Kidney (tissue), 14 donors: ENCODE data around the gene RPLP2. TPM values are rescaled to one million over a fixed set of nuclear protein-coding genes. Genes with fewer than 3 reads are reported as not detected.

Source experiments
- DNase-seq, 5 donors: peaks; one replicate each; pipeline ENCODE4 v3.0.0-alpha.2; 2013 to 2020
- FAIRE-seq: peaks from 2 replicates; lab custom pipeline; 2012; peaks lifted over from hg19 to GRCh38; lab: Jason Lieb, UNC
- H3K27ac ChIP-seq, 2 donors: one replicate each; pipeline ENCODE4 v1.7.0; 2013; ENCODE audit warnings: low read depth in 2 of 2, low read length in 2 of 2, inconsistent platforms in 1 of 2
- H3K27me3 ChIP-seq: one replicate; pipeline ENCODE4 v1.7.1; 2013; ENCODE audit warnings: low read length, inconsistent platforms; ENCODE audit not compliant: control insufficient read depth, insufficient read depth
- H3K36me3 ChIP-seq, 3 donors: one replicate each; pipeline versions ENCODE4 v1.7.0 to v1.7.1; 2013; ENCODE audit warnings: low read length in 3 of 3, control low read depth in 1 of 3, inconsistent platforms in 1 of 3; ENCODE audit not compliant: insufficient read depth in 3 of 3, control insufficient read depth in 2 of 3
- H3K4me1 ChIP-seq, 3 donors: one replicate each; pipeline versions ENCODE4 v1.7.0 to v1.7.1; 2013; ENCODE audit warnings: low read length in 3 of 3, inconsistent platforms in 1 of 3, low read depth in 1 of 3; ENCODE audit not compliant: control insufficient read depth in 2 of 3, insufficient read depth in 2 of 3
- H3K4me3 ChIP-seq, 3 donors: one replicate each; pipeline versions ENCODE4 v1.7.0 to v1.8.1; 2013; ENCODE audit warnings: low read length in 3 of 3, control low read depth in 1 of 3, inconsistent platforms in 1 of 3
- H3K9ac ChIP-seq, 3 donors: one replicate each; pipeline versions ENCODE4 v1.7.0 to v1.7.1; 2013; ENCODE audit warnings: low read length in 3 of 3, control low read depth in 1 of 3, inconsistent platforms in 1 of 3
- H3K9me3 ChIP-seq, 3 donors: one replicate each; pipeline versions ENCODE4 v1.7.0 to v1.7.1; 2013; ENCODE audit warnings: low read length in 3 of 3, control low read depth in 1 of 3, inconsistent platforms in 1 of 3; ENCODE audit not compliant: control insufficient read depth in 2 of 3, insufficient read depth in 1 of 3
- intact Hi-C: fragments of 100-400 bp; cut with DNase I; formaldehyde crosslinking; loops from one replicate; pipeline ENCODE4 v1.11.1; 2022
- polyA plus RNA-seq: library from polyadenylated mRNA; stranded (reverse); fragments of 350-450 nt; fragmentation: Illumina TruSeq; extraction: RNeasy Lipid Tissue Mini Kit (QIAGEN cat#74804); gene quantifications from one replicate; pipeline ENCODE4 v1.2.3, GENCODE V29; 2014; ENCODE audit warnings: low read depth, low replicate concordance; ENCODE audit not compliant: insufficient read depth
- total RNA-seq: library from RNA; stranded (reverse); fragmentation: NEBNext Ultra II Directional; extraction: Animal tissue kit (Norgen Biotek cat#: 25700); gene quantifications from one replicate; pipeline ENCODE4 v1.2.1, GENCODE V29; 2021
- TF ChIP-seq, protein P1 (sequence below): IDR thresholded peaks from 3 replicates; pipeline ENCODE4 v1.5.1; 2012; ENCODE audit warnings: mild to moderate bottlenecking, moderate library complexity, borderline replicate concordance; ENCODE audit not compliant: insufficient read depth; ENCODE audit errors: extremely low read depth
- donor health status: control.
- donor health status: control.
- donor health status: control.
- donor health status: control.
- donor health status: control.
- donor health status: DM: yes; HTN: yes; CAD: no.
- donor health status: Normal renal cell carcinoma (clear cell type).

Gene RPLP2
- total and polyA plus RNA-seq, 2 donors from 2014 or later: 1,544 to 1,997 TPM

DNA sequence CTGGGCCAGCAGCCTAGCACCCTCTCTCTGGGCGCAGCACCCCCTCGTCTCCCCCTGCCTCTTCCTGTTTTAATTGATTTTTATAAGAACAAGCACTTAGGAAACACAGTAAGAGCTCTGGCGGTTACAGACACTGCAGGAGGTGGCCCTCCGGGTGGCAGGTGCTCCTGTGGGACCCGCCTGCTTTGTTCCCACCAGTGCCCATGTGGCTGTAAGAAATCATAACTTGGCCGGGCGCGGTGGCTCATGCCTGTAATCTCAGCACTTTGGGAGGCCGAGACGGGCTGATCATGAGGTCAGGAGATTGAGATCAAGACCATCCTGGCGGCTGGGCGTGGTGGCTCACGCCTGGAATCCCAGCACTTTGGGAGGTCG is 51.3 kb downstream of the RPLP2 start:
- Histone ChIP-seq H3K4me1 (peaks cover 0 to 32% (median 13%) of the 10 kb centered on the region in 3 donors), H3K9ac (no peak overlapping the region), H3K9me3 (no peaks in the 10 kb centered on the region), H3K27ac (no peak overlapping the region), H3K36me3 (no peaks in the 10 kb centered on the region), H3K4me3 (no peak overlapping the region), H3K27me3 (no peaks in the 10 kb centered on the region)
- TF ChIP-seq, protein P1, sequence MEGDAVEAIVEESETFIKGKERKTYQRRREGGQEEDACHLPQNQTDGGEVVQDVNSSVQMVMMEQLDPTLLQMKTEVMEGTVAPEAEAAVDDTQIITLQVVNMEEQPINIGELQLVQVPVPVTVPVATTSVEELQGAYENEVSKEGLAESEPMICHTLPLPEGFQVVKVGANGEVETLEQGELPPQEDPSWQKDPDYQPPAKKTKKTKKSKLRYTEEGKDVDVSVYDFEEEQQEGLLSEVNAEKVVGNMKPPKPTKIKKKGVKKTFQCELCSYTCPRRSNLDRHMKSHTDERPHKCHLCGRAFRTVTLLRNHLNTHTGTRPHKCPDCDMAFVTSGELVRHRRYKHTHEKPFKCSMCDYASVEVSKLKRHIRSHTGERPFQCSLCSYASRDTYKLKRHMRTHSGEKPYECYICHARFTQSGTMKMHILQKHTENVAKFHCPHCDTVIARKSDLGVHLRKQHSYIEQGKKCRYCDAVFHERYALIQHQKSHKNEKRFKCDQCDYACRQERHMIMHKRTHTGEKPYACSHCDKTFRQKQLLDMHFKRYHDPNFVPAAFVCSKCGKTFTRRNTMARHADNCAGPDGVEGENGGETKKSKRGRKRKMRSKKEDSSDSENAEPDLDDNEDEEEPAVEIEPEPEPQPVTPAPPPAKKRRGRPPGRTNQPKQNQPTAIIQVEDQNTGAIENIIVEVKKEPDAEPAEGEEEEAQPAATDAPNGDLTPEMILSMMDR: no peak
- intact Hi-C loops: no loop called here
- FAIRE-seq (no peak), DNase-seq (no peak)

- Histone ChIP-seq H3K36me3 (no peaks in the 10 kb centered on the region), H3K4me3 (no peak overlapping the region), H3K4me1 (peaks cover 0 to 32% (median 13%) of the 10 kb centered on the region in 3 donors), H3K27me3 (no peaks in the 10 kb centered on the region), H3K27ac (peak overlapping the region; percentile 4 to 60), H3K9ac (no peak overlapping the region), H3K9me3 (no peaks in the 10 kb centered on the region)
- DNase-seq: peak in 3 of 5 donors; percentile 58 to 84 (median 75)
- intact Hi-C loops: no loop called here
- FAIRE-seq: no peak
- TF ChIP-seq, protein P1: no peak
Observed at GRCh38 chr11:862081-862661, 52.4 kb downstream of the RPLP2 start.

Other genes starting within 250 kb of the RPLP2 start
- gene LMNTD2, start 249.2 kb upstream of the RPLP2 start, total RNA-seq: 8.0 TPM
- gene LMNTD2, start 249.2 kb upstream of the RPLP2 start, polyA plus RNA-seq: 6.2 TPM
- 106 TPM for gene RASSF7, start 249.0 kb upstream of the RPLP2 start, total RNA-seq
- 108 TPM for gene RASSF7, start 249.0 kb upstream of the RPLP2 start, polyA plus RNA-seq
- gene PHRF1, start 233.5 kb upstream of the RPLP2 start, total RNA-seq: 30.9 TPM
- 7.5 TPM for gene PHRF1, start 233.5 kb upstream of the RPLP2 start, polyA plus RNA-seq
- gene IRF7, start 194.0 kb upstream of the RPLP2 start, total RNA-seq: 36.7 TPM
- gene IRF7, start 194.0 kb upstream of the RPLP2 start, polyA plus RNA-seq: 21.5 TPM
- 7.0 TPM for gene CDHR5, start 185.0 kb upstream of the RPLP2 start, total RNA-seq
- 45.6 TPM for gene CDHR5, start 185.0 kb upstream of the RPLP2 start, polyA plus RNA-seq
- gene SCT, start 182.8 kb upstream of the RPLP2 start, total RNA-seq: not detected
- gene SCT, start 182.8 kb upstream of the RPLP2 start, polyA plus RNA-seq: not detected
- gene DRD4, start 172.7 kb upstream of the RPLP2 start, total RNA-seq: 1.1 TPM
- gene DRD4, start 172.7 kb upstream of the RPLP2 start, polyA plus RNA-seq: 0.47 TPM
- 54.5 TPM for gene DEAF1, start 114.7 kb upstream of the RPLP2 start, total RNA-seq
- gene DEAF1, start 114.7 kb upstream of the RPLP2 start, polyA plus RNA-seq: 30.2 TPM
- gene TMEM80, start 114.2 kb upstream of the RPLP2 start, total RNA-seq: 38.6 TPM
- gene TMEM80, start 114.2 kb upstream of the RPLP2 start, polyA plus RNA-seq: 36.2 TPM
- gene EPS8L2, start 103.7 kb upstream of the RPLP2 start, total RNA-seq: 287 TPM
- 199 TPM for gene EPS8L2, start 103.7 kb upstream of the RPLP2 start, polyA plus RNA-seq
- 175 TPM for gene TALDO1, start 62.5 kb upstream of the RPLP2 start, total RNA-seq
- 312 TPM for gene TALDO1, start 62.5 kb upstream of the RPLP2 start, polyA plus RNA-seq
- gene GATD1, start 32.5 kb upstream of the RPLP2 start, total RNA-seq: 66.2 TPM
- 38.3 TPM for gene GATD1, start 32.5 kb upstream of the RPLP2 start, polyA plus RNA-seq
- gene CEND1, start 19.9 kb upstream of the RPLP2 start, total RNA-seq: 0.16 TPM
- gene CEND1, start 19.9 kb upstream of the RPLP2 start, polyA plus RNA-seq: 3.6 TPM
- 17.8 TPM for gene SLC25A22, start 11.7 kb upstream of the RPLP2 start, total RNA-seq
- 14.3 TPM for gene SLC25A22, start 11.7 kb upstream of the RPLP2 start, polyA plus RNA-seq
- gene PIDD1, start 4.7 kb upstream of the RPLP2 start, total RNA-seq: 16.5 TPM
- 9.1 TPM for gene PIDD1, start 4.7 kb upstream of the RPLP2 start, polyA plus RNA-seq
- gene PNPLA2, start 8.9 kb downstream of the RPLP2 start, total RNA-seq: 173 TPM
- gene PNPLA2, start 8.9 kb downstream of the RPLP2 start, polyA plus RNA-seq: 67.9 TPM
- 22.6 TPM for gene CRACR2B, start 18.0 kb downstream of the RPLP2 start, total RNA-seq
- 16.5 TPM for gene CRACR2B, start 18.0 kb downstream of the RPLP2 start, polyA plus RNA-seq
- 476 TPM for gene CD151, start 23.0 kb downstream of the RPLP2 start, total RNA-seq
- gene CD151, start 23.0 kb downstream of the RPLP2 start, polyA plus RNA-seq: 379 TPM
- gene POLR2L, start 32.6 kb downstream of the RPLP2 start, total RNA-seq: 107 TPM
- gene POLR2L, start 32.6 kb downstream of the RPLP2 start, polyA plus RNA-seq: 376 TPM
- 104 TPM for gene TSPAN4, start 32.9 kb downstream of the RPLP2 start, total RNA-seq
- 81.2 TPM for gene TSPAN4, start 32.9 kb downstream of the RPLP2 start, polyA plus RNA-seq
- gene CHID1, start 100.8 kb downstream of the RPLP2 start, total RNA-seq: 82.2 TPM
- 128 TPM for gene CHID1, start 100.8 kb downstream of the RPLP2 start, polyA plus RNA-seq
- gene AP2A2, start 115.9 kb downstream of the RPLP2 start, total RNA-seq: 144 TPM
- 76.5 TPM for gene AP2A2, start 115.9 kb downstream of the RPLP2 start, polyA plus RNA-seq
- 3.0 TPM for gene MUC6, start 226.8 kb downstream of the RPLP2 start, total RNA-seq
- gene MUC6, start 226.8 kb downstream of the RPLP2 start, polyA plus RNA-seq: 1.1 TPM